ENCODE data around the gene HDAC5. TPM values are rescaled to one million over a fixed set of nuclear protein-coding genes. Genes with fewer than 3 reads are reported as not detected.

HDAC5 gene
- total and polyA plus RNA-seq, 2 of the 8 experiments (the other 6 are each of a cell fraction or from before 2014, with no cell fraction given), result 48.5 to 54.4 TPM

- TF ChIP-seq RAD21 (IDR thresholded peaks at IDR 0.05 in 1 of 2, conservative IDR thresholded peaks at IDR 0.05 in 1 of 2; ENCODE audit: low read depth in 2 of 2, low read length in 2 of 2), result no peak
- no peak for TF ChIP-seq ZNF274 (IDR thresholded peaks at IDR 0.05; ENCODE audit: borderline replicate concordance, extremely low read depth, low read length)
Observed at GRCh38 chr17:44063704-44064639, 59.5 kb downstream of the HDAC5 start (continued).

Measured in H1 (cell line).